Fibroblast of lung (primary cell): Measurements from ENCODE around the gene ACER3.

Experiments used
- EZH2 ChIP-seq: IDR thresholded peaks from 2 replicates; pipeline ENCODE4 v1.5.1; 2012; ENCODE audit warnings: low read length, control low read depth, mild to moderate bottlenecking; ENCODE audit errors: missing control alignments
- TF ChIP-seq, protein P1 (sequence below), 2 donors: IDR thresholded peaks in 1 of 2; conservative IDR thresholded peaks in 1 of 2; 1 replicate in 1 of 2; 2 replicates in 1 of 2; pipeline ENCODE4 v1.5.1; 2011 to 2012; ENCODE audit warnings: low read length in 2 of 2, control low read depth in 1 of 2, inconsistent platforms in 1 of 2, low read depth in 1 of 2, mild to moderate bottlenecking in 1 of 2

DNA sequence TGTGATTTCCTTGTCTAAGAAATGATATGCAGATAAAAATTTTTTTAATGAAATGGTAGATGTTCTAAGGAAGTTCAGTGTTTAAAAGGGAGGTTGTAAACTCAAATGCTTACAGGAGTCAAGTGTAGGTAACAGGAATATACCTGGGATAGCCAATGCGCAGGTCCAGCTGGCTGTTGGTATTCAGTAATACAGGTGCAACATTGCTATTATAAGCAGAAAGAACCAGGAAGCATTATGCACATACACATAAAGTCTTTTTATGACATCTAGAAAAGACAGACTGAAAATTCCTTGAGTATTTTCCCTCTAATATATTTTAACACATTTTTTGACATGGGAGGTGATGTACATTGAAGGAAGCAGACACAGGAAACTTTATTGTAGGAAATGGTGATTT, 129.9 kb downstream of the ACER3 start:
- TF ChIP-seq EZH2, result no peak
- TF ChIP-seq, protein P1, sequence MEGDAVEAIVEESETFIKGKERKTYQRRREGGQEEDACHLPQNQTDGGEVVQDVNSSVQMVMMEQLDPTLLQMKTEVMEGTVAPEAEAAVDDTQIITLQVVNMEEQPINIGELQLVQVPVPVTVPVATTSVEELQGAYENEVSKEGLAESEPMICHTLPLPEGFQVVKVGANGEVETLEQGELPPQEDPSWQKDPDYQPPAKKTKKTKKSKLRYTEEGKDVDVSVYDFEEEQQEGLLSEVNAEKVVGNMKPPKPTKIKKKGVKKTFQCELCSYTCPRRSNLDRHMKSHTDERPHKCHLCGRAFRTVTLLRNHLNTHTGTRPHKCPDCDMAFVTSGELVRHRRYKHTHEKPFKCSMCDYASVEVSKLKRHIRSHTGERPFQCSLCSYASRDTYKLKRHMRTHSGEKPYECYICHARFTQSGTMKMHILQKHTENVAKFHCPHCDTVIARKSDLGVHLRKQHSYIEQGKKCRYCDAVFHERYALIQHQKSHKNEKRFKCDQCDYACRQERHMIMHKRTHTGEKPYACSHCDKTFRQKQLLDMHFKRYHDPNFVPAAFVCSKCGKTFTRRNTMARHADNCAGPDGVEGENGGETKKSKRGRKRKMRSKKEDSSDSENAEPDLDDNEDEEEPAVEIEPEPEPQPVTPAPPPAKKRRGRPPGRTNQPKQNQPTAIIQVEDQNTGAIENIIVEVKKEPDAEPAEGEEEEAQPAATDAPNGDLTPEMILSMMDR (conservative IDR thresholded peaks at IDR 0.05 in 1 of 2, IDR thresholded peaks at IDR 0.05 in 1 of 2; ENCODE audit: low read depth in 1 of 2, low read length in 2 of 2), result no peak
